Fibroblast of pulmonary artery (primary cell): ENCODE results near the gene DENND6A.

Source experiments
- DNase-seq: peaks from one replicate; pipeline ENCODE4 v3.0.0-alpha.2; 2010; ENCODE audit warnings: low read depth
- H3K4me3 ChIP-seq: replicated peaks from 2 replicates; pipeline ENCODE4 v1.5.1; 2011; ENCODE audit warnings: low read depth, mild to moderate bottlenecking, control low read depth, low read length, moderate library complexity
- TF ChIP-seq, protein P1 (sequence below): IDR thresholded peaks from 2 replicates; pipeline ENCODE4 v1.5.1; 2011; ENCODE audit warnings: mild to moderate bottlenecking, control low read depth, low read length, inconsistent platforms; ENCODE audit errors: missing control alignments

Gene DENND6A

DNA sequence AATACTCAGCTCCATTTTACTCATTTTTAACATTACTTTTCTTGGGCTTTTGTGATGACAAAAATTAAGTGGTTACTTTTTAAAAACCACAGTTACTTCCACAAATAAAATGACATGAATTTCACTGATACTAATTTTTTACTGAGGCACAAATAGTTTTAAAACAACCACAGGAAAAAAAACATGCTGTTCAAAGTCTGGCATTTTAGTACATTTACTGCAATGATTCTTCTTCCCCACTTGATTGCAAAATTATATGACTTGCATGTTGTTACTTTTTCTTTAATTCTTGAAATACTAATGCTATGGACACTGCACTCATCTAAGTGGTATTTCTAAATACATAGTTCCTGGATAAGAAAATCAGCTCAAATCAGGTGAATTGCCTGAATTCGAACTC is 38.4 kb upstream of the DENND6A start:
- no peak for DNase-seq
- H3K4me3 ChIP-seq: no peak overlapping the region
- TF ChIP-seq, protein P1, sequence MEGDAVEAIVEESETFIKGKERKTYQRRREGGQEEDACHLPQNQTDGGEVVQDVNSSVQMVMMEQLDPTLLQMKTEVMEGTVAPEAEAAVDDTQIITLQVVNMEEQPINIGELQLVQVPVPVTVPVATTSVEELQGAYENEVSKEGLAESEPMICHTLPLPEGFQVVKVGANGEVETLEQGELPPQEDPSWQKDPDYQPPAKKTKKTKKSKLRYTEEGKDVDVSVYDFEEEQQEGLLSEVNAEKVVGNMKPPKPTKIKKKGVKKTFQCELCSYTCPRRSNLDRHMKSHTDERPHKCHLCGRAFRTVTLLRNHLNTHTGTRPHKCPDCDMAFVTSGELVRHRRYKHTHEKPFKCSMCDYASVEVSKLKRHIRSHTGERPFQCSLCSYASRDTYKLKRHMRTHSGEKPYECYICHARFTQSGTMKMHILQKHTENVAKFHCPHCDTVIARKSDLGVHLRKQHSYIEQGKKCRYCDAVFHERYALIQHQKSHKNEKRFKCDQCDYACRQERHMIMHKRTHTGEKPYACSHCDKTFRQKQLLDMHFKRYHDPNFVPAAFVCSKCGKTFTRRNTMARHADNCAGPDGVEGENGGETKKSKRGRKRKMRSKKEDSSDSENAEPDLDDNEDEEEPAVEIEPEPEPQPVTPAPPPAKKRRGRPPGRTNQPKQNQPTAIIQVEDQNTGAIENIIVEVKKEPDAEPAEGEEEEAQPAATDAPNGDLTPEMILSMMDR: no peak

DNA sequence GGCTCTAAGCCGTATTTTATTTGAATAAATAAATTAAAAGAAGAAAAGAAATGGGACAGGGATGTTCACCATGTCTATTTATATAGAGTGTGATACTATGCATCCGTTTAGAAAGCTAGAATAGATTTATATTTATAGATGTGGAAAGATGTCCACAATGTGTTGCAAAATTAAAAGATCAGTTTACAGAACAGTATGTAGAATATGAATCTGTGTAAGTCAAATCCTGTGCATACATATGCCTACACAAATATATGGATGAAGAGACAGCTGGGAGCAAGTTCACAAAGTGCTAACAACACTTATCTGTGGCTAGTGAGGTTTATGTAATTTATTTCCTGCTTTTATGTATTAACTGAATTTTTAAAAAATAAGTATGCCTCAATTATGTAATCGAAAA is 37.8 kb upstream of the DENND6A start:
- H3K4me3 ChIP-seq: no peak overlapping the region
- TF ChIP-seq, protein P1: no peak

DNA sequence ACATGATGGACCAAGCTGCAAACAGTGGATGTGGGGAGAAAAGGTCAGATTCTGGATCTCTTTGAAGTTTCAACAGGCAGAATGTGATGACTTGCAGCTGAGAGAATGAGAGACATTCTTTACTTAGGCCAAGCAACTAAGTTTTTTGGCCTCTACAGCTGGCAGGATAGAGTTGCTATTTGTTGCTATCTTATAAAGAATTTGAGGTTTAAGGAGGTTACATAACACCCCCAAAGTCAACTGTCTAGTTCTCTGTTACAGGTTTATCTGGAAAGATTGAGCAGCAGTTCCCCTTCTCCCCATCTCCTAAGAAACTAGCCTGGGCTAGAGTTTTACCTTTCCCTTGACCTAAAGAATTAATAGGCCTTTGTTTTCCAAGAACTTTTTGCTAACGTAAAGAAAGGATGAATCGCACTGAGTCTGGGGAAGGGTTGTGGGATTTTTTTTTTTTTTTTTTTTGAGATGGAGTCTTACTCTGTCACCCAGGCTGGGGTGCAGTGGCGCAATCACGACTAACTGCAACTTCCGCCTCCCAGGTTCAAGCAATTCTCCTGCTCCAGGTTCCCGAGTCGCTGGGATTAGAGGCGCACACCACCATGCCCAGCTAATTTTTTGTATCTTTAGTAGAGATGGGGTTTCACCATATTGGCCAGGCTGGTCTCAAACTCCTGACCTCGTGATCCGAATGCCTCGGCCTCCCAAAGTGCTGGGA is 36.6 kb upstream of the DENND6A start:
- peak; percentile 7 for DNase-seq
- TF ChIP-seq, protein P1: no peak
- no peak overlapping the region for H3K4me3 ChIP-seq

More for the DNA sequence above, 37.8 kb upstream of the DENND6A start:
- no peak for DNase-seq

DNA sequence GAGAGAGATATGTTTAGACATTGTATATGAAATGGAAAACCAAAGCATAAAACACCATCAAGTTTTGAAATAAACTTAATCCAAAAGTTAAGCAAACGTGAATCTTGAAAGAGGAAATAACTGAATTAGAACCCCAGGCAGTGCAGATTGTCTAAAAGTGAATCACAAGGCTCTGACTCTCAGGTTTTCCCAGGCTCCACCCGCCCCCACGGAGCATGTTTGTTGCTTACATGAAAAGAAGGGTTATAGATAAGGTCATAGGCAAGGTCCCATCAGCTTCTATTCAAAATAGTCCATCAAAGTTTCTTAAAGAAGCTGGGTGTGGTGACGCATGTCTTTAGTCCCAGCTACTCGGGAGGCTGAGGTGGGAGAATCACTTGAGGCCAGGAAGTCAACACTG is 34.2 kb upstream of the DENND6A start:
- TF ChIP-seq, protein P1: no peak
- no peak for DNase-seq
- H3K4me3 ChIP-seq: no peak overlapping the region

DNA sequence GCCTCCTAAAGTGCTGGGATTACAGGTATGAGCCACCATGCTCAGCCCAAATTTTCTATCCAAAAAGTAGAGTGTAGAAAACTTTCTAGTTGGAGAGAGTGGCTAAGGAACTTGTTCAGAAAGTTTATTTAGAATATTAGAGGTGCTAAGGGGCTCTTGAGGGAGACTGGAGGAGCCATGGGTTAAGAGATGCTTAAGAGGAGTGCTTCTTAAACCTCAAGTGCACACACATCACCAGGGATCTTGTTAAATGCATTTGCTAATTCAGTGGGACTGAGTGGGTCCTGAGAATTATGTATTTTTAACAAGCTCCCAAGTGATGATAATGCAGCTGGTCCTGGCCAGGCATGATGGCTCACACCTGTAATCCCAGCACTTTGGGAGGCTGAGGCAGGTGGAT is 33.5 kb upstream of the DENND6A start:
- TF ChIP-seq, protein P1: no peak
- no peak overlapping the region for H3K4me3 ChIP-seq

DNA sequence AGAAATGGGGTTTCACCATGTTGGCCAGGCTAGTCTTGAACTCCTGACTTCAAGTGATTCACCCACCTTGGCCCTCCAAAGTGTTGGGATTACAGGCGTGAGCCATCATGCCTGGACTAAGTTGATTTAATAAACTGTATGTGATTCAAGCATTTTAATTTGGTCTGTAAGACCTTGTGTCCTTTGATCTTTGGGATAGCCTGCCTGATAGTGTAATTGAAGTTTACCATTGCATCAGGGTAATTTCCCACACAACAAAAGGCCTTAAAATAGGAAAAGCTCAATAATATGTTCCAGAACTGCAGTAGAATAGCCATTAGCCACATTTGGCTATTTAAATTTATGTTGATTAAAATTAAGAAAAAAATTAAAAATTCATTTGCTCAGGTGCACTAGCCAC is 25.2 kb upstream of the DENND6A start:
- H3K4me3 ChIP-seq: no peak overlapping the region
- no peak for DNase-seq

More for the DNA sequence above, 33.5 kb upstream of the DENND6A start:
- DNase-seq: no peak

More for the DNA sequence above, 25.2 kb upstream of the DENND6A start:
- TF ChIP-seq, protein P1: no peak
